Measurements from ENCODE around the gene ABCD4.
A peak's percentile ranks its signal among the peaks of the same experiment; 100 is the strongest.

Gene ABCD4

DNA sequence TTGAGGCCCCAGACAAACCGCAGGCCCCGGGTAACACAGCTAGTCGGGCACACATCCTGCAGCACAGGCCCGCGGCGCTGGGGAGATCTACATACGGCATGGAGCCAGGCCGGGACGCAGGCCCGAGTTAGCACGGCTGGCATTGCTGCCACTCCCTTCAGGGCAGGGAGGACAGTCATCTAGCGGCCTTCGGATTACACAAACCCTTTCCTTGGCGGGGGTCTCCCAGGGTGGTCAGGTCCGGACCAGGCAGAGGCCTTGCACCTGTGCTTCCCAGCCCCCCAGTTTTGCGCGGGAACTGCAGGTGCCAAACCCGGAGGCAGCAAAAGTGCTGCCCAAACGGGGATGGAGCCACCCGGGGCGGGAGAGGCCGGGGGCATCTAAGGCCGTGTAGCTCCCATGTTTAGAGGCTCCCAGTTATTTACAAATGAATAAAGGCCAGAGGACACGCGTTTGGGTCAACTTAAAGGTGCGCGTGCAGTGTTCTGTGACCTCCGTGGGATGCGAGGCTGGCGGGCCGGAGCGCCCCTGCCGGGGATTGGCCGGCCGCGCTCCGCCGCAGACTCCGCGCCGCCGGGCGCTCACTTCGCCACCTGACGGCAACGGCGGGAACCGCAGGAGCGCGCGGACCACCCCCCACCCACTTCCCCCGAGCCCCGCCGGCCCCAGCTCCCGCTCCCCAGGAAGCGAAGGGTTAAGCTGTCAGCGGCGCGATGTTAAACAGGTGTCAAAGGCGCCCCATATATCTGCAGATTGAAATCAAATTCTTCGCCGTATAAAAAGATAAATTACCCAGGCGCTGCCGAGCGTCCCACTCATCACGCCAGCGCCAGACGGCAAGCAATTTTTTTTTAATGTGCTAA is 45.4 kb downstream of the ABCD4 start:
- ChIA-PET POLR2A (no interaction called here), CTCF (interaction anchor here (0.6 to 2.5 kb wide), 37 partner anchors 10 to 762 kb away, joined by 3 to 20 read pairs (median 3); partner anchors contain the start of genes VRTN and VSX2)
- H3K4me3 ChIP-seq (ENCODE audit: low read depth, low read length): peak overlapping the region; percentile 50
- H3K9me3 ChIP-seq (ENCODE audit: control insufficient read depth, insufficient read depth, low read depth, low read length): no peaks in the 10 kb centered on the region
- no peaks in the 10 kb centered on the region; the same call in 1 of the 2 replicates for H3K4me1 ChIP-seq (ENCODE audit: control insufficient read depth, insufficient read depth, low read length)
- TF ChIP-seq, protein P1, sequence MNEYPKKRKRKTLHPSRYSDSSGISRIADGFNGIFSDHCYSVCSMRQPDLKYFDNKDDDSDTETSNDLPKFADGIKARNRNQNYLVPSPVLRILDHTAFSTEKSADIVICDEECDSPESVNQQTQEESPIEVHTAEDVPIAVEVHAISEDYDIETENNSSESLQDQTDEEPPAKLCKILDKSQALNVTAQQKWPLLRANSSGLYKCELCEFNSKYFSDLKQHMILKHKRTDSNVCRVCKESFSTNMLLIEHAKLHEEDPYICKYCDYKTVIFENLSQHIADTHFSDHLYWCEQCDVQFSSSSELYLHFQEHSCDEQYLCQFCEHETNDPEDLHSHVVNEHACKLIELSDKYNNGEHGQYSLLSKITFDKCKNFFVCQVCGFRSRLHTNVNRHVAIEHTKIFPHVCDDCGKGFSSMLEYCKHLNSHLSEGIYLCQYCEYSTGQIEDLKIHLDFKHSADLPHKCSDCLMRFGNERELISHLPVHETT (tag by site-specific recombination; IDR thresholded peaks at IDR 0.05): no peak
- TF ChIP-seq, protein P2, sequence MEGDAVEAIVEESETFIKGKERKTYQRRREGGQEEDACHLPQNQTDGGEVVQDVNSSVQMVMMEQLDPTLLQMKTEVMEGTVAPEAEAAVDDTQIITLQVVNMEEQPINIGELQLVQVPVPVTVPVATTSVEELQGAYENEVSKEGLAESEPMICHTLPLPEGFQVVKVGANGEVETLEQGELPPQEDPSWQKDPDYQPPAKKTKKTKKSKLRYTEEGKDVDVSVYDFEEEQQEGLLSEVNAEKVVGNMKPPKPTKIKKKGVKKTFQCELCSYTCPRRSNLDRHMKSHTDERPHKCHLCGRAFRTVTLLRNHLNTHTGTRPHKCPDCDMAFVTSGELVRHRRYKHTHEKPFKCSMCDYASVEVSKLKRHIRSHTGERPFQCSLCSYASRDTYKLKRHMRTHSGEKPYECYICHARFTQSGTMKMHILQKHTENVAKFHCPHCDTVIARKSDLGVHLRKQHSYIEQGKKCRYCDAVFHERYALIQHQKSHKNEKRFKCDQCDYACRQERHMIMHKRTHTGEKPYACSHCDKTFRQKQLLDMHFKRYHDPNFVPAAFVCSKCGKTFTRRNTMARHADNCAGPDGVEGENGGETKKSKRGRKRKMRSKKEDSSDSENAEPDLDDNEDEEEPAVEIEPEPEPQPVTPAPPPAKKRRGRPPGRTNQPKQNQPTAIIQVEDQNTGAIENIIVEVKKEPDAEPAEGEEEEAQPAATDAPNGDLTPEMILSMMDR (tag by site-specific recombination; IDR thresholded peaks at IDR 0.05): 0 out of 2 replicates have a peak, but pooled peaks have one; percentile 34
- TF ChIP-seq ZSCAN30 (tag by site-specific recombination; IDR thresholded peaks at IDR 0.05) (0 out of 2 replicates have a peak, but pooled peaks have one; percentile 58), ZNF239 (tag by site-specific recombination; IDR thresholded peaks at IDR 0.05) (no peak), OVOL3 (tag by site-specific recombination; IDR thresholded peaks at IDR 0.05) (no peak), ZNF654 (tag by site-specific recombination; IDR thresholded peaks at IDR 0.05; ENCODE audit: low read depth) (no peak), ZNF292 (tag by site-specific recombination; IDR thresholded peaks at IDR 0.05; ENCODE audit: borderline replicate concordance, low read depth) (no peak), FEZF1 (tag by site-specific recombination; IDR thresholded peaks at IDR 0.05) (no peak), ZNF335 (tag by site-specific recombination; conservative IDR thresholded peaks at IDR 0.05) (peak; percentile 77), GLIS1 (tag by site-specific recombination; IDR thresholded peaks at IDR 0.05) (no peak), ZNF394 (tag by site-specific recombination; IDR thresholded peaks at IDR 0.05; ENCODE audit: borderline replicate concordance) (no peak), ZNF558 (tag by site-specific recombination; IDR thresholded peaks at IDR 0.05) (no peak), TCF7L2 (IDR thresholded peaks at IDR 0.05; ENCODE audit: borderline replicate concordance, low read depth, low read length) (no peak), KLF8 (tag by site-specific recombination; IDR thresholded peaks at IDR 0.05) (no peak), ZNF133 (tag by site-specific recombination; IDR thresholded peaks at IDR 0.05) (no peak), ZNF600 (tag by site-specific recombination; IDR thresholded peaks at IDR 0.05) (0 out of 2 replicates have a peak, but pooled peaks have one; percentile 16)
- TF ChIP-seq, protein P3, sequence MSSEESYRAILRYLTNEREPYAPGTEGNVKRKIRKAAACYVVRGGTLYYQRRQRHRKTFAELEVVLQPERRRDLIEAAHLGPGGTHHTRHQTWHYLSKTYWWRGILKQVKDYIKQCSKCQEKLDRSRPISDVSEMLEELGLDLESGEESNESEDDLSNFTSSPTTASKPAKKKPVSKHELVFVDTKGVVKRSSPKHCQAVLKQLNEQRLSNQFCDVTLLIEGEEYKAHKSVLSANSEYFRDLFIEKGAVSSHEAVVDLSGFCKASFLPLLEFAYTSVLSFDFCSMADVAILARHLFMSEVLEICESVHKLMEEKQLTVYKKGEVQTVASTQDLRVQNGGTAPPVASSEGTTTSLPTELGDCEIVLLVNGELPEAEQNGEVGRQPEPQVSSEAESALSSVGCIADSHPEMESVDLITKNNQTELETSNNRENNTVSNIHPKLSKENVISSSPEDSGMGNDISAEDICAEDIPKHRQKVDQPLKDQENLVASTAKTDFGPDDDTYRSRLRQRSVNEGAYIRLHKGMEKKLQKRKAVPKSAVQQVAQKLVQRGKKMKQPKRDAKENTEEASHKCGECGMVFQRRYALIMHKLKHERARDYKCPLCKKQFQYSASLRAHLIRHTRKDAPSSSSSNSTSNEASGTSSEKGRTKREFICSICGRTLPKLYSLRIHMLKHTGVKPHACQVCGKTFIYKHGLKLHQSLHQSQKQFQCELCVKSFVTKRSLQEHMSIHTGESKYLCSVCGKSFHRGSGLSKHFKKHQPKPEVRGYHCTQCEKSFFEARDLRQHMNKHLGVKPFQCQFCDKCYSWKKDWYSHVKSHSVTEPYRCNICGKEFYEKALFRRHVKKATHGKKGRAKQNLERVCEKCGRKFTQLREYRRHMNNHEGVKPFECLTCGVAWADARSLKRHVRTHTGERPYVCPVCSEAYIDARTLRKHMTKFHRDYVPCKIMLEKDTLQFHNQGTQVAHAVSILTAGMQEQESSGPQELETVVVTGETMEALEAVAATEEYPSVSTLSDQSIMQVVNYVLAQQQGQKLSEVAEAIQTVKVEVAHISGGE (tag by site-specific recombination; conservative IDR thresholded peaks at IDR 0.05; ENCODE audit: low read depth): no peak
- TF ChIP-seq, protein P4, sequence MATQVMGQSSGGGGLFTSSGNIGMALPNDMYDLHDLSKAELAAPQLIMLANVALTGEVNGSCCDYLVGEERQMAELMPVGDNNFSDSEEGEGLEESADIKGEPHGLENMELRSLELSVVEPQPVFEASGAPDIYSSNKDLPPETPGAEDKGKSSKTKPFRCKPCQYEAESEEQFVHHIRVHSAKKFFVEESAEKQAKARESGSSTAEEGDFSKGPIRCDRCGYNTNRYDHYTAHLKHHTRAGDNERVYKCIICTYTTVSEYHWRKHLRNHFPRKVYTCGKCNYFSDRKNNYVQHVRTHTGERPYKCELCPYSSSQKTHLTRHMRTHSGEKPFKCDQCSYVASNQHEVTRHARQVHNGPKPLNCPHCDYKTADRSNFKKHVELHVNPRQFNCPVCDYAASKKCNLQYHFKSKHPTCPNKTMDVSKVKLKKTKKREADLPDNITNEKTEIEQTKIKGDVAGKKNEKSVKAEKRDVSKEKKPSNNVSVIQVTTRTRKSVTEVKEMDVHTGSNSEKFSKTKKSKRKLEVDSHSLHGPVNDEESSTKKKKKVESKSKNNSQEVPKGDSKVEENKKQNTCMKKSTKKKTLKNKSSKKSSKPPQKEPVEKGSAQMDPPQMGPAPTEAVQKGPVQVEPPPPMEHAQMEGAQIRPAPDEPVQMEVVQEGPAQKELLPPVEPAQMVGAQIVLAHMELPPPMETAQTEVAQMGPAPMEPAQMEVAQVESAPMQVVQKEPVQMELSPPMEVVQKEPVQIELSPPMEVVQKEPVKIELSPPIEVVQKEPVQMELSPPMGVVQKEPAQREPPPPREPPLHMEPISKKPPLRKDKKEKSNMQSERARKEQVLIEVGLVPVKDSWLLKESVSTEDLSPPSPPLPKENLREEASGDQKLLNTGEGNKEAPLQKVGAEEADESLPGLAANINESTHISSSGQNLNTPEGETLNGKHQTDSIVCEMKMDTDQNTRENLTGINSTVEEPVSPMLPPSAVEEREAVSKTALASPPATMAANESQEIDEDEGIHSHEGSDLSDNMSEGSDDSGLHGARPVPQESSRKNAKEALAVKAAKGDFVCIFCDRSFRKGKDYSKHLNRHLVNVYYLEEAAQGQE (tag by site-specific recombination; IDR thresholded peaks at IDR 0.05): no peak
- TF ChIP-seq, protein P5, sequence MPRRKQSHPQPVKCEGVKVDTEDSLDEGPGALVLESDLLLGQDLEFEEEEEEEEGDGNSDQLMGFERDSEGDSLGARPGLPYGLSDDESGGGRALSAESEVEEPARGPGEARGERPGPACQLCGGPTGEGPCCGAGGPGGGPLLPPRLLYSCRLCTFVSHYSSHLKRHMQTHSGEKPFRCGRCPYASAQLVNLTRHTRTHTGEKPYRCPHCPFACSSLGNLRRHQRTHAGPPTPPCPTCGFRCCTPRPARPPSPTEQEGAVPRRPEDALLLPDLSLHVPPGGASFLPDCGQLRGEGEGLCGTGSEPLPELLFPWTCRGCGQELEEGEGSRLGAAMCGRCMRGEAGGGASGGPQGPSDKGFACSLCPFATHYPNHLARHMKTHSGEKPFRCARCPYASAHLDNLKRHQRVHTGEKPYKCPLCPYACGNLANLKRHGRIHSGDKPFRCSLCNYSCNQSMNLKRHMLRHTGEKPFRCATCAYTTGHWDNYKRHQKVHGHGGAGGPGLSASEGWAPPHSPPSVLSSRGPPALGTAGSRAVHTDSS (tag by site-specific recombination; IDR thresholded peaks at IDR 0.05): no peak
- TF ChIP-seq, protein P6, sequence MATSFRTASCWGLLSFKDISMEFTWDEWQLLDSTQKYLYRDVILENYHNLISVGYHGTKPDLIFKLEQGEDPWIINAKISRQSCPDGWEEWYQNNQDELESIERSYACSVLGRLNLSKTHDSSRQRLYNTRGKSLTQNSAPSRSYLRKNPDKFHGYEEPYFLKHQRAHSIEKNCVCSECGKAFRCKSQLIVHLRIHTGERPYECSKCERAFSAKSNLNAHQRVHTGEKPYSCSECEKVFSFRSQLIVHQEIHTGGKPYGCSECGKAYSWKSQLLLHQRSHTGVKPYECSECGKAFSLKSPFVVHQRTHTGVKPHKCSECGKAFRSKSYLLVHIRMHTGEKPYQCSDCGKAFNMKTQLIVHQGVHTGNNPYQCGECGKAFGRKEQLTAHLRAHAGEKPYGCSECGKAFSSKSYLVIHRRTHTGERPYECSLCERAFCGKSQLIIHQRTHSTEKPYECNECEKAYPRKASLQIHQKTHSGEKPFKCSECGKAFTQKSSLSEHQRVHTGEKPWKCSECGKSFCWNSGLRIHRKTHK (tag by site-specific recombination; IDR thresholded peaks at IDR 0.05): no peak
- no peaks in the 10 kb centered on the region for H3K36me3 ChIP-seq (ENCODE audit: control insufficient read depth in 2 of 2, insufficient read depth in 1 of 2, low read length in 2 of 2)
- H3K27ac ChIP-seq (ENCODE audit: extremely low read depth, low read depth, low read length): no peak overlapping the region

Measured in HEK293 (cell line).